ENCODE data around the gene BACH1. TPM values are rescaled to one million over a fixed set of nuclear protein-coding genes. Genes with fewer than 3 reads are reported as not detected.

BACH1 gene
- total RNA-seq, 1 experiment from 2014 or later = 65.2 TPM

DNA sequence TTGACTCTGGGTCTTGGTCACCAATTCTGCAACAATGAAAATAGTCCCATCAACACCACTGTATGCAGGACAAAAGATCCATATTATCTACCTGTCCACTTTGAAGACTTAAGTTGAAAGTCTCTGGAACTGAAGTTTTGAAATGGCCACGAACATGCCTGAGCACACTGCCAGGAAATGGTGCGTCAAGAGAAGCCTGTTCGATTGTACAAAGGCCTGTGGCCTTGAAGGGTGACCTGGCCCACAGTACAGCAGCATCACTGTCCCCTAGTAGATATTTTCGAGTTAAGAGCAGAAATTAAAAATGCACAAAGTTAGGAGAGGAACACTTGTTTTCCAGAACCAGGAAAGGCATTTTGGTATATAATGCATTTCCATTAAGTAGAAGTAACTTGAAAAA lies 78.5 kb downstream of the BACH1 start:
- ChIA-PET POLR2A (no interaction called here), CTCF (interaction anchor here (0.6 kb wide), 1 partner anchor 213 kb away, joined by 5 read pairs; no protein-coding TSS in a partner anchor)
- H3K9me3 ChIP-seq = peaks cover 6% of the 10 kb centered on the region; the same call in 1 of the 2 replicates
- Mint-ChIP-seq H3K27me3 (ENCODE audit: insufficient read depth, unreplicated experiment) (no peaks in the 10 kb centered on the region), H3K9me3 (ENCODE audit: unreplicated experiment) (peaks cover 15% of the 10 kb centered on the region), H3K27ac (ENCODE audit: unreplicated experiment) (no peak overlapping the region), H3K4me3 (ENCODE audit: unreplicated experiment) (no peak overlapping the region), H3K36me3 (ENCODE audit: insufficient read depth, unreplicated experiment) (peaks cover 8% of the 10 kb centered on the region), H3K4me1 (ENCODE audit: low read depth, unreplicated experiment) (peaks cover 10% of the 10 kb centered on the region)
- H3K27me3 ChIP-seq (replicated peaks; ENCODE audit: control insufficient read depth, insufficient read depth, low read length) = no peaks in the 10 kb centered on the region
- BruUV-seq (replicated peaks) = no TSS peak
- DNase-seq = no peak
- no peak overlapping the region for H3K4me3 ChIP-seq (ENCODE audit: low read depth, low read length)
- intact Hi-C loops (cut with micrococcal nuclease; ENCODE audit: unreplicated experiment) = no loop called here
- H3K36me3 ChIP-seq (ENCODE audit: control insufficient read depth, insufficient read depth, low read length) = no peaks in the 10 kb centered on the region
- H3K4me1 ChIP-seq = peaks cover 15% of the 10 kb centered on the region
- TF ChIP-seq, protein P1, sequence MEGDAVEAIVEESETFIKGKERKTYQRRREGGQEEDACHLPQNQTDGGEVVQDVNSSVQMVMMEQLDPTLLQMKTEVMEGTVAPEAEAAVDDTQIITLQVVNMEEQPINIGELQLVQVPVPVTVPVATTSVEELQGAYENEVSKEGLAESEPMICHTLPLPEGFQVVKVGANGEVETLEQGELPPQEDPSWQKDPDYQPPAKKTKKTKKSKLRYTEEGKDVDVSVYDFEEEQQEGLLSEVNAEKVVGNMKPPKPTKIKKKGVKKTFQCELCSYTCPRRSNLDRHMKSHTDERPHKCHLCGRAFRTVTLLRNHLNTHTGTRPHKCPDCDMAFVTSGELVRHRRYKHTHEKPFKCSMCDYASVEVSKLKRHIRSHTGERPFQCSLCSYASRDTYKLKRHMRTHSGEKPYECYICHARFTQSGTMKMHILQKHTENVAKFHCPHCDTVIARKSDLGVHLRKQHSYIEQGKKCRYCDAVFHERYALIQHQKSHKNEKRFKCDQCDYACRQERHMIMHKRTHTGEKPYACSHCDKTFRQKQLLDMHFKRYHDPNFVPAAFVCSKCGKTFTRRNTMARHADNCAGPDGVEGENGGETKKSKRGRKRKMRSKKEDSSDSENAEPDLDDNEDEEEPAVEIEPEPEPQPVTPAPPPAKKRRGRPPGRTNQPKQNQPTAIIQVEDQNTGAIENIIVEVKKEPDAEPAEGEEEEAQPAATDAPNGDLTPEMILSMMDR (IDR thresholded peaks at IDR 0.05; ENCODE audit: insufficient read depth in 1 of 2, low read depth in 1 of 2, low read length in 1 of 2, severe bottlenecking in 1 of 2, unreplicated experiment in 1 of 2) = no peak

DNA sequence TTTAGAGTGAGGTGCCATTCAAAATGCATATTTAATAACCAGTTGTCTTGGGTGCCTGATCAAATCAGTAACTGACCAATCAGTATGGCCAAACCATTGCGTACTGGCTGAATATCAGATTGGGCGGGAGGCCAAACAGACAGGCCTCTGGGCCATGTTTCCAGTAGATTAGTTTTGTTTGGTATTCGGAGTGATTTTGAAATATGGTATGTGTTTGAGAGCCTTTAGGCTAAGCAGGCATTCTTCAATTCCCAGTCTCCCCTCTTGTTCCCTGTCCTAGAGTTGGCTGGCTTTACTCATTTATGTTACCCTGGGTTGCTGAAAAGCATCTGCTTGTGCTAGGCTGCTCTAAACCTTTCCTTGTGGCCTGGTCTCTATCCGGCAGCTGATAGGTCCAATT lies 80.1 kb downstream of the BACH1 start:
- Mint-ChIP-seq H3K36me3 (ENCODE audit: insufficient read depth, unreplicated experiment) (peaks cover 9% of the 10 kb centered on the region), H3K27me3 (ENCODE audit: insufficient read depth, unreplicated experiment) (no peaks in the 10 kb centered on the region), H3K9me3 (ENCODE audit: unreplicated experiment) (peaks cover 15% of the 10 kb centered on the region), H3K4me3 (ENCODE audit: unreplicated experiment) (no peak overlapping the region), H3K4me1 (ENCODE audit: low read depth, unreplicated experiment) (peaks cover 15% of the 10 kb centered on the region), H3K27ac (ENCODE audit: unreplicated experiment) (peak overlapping the region; percentile 87)
- TF ChIP-seq, protein P1 (IDR thresholded peaks at IDR 0.05; ENCODE audit: insufficient read depth in 1 of 2, low read depth in 1 of 2, low read length in 1 of 2, severe bottlenecking in 1 of 2, unreplicated experiment in 1 of 2) = no peak
- DNase-seq = no peak
- H3K4me3 ChIP-seq (ENCODE audit: low read depth, low read length) = no peak overlapping the region
- no TSS peak for BruUV-seq (replicated peaks)
- no peaks in the 10 kb centered on the region for H3K27me3 ChIP-seq (replicated peaks; ENCODE audit: control insufficient read depth, insufficient read depth, low read length)
- H3K4me1 ChIP-seq = peaks cover 26% of the 10 kb centered on the region
- peaks cover 6% of the 10 kb centered on the region; the same call in 1 of the 2 replicates for H3K9me3 ChIP-seq
- H3K36me3 ChIP-seq (ENCODE audit: control insufficient read depth, insufficient read depth, low read length) = no peaks in the 10 kb centered on the region
- intact Hi-C loops (cut with micrococcal nuclease; ENCODE audit: unreplicated experiment) = no loop called here
- ChIA-PET CTCF (interaction anchor here (0.6 kb wide), 1 partner anchor 1709 kb away, joined by 3 read pairs; no protein-coding TSS in a partner anchor), POLR2A (no interaction called here)

DNA sequence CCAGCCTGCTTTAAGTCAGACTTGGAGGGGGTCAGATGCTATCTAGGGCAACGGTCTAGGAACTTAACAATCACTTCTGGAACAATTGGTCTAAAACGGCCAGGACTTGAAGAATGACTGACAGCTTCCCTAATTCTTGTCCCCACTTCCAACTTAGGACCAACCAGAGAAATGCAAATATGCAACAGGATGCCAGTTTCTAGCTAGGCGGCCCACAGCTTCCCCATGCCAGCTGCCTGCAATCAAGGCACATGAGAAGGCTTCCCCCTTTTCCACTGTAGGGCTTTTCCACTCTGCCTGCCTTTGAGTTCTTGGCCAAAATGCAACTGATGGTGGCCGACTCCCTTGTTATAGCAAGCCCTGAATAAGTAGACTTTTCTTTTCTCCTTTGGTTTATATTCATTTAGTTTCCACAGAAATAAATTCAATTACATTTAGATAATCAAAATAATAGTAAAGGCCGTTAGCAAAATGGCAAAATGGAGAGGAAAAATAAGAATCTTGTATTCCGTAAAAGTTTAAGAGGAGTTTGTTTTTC lies 80.9 kb downstream of the BACH1 start:
- Histone ChIP-seq H3K9me3 (peaks cover 6% of the 10 kb centered on the region; the same call in 1 of the 2 replicates), H3K27me3 (replicated peaks; ENCODE audit: control insufficient read depth, insufficient read depth, low read length) (no peaks in the 10 kb centered on the region), H3K4me1 (peaks cover 34% of the 10 kb centered on the region), H3K4me3 (ENCODE audit: low read depth, low read length) (no peak overlapping the region), H3K36me3 (ENCODE audit: control insufficient read depth, insufficient read depth, low read length) (no peaks in the 10 kb centered on the region)
- BruUV-seq (replicated peaks) = no TSS peak
- POLR2A ChIA-PET = no interaction called here
- DNase-seq = no peak
- Mint-ChIP-seq H3K36me3 (ENCODE audit: insufficient read depth, unreplicated experiment) (peaks cover 9% of the 10 kb centered on the region), H3K4me3 (ENCODE audit: unreplicated experiment) (no peak overlapping the region), H3K27ac (ENCODE audit: unreplicated experiment) (no peak overlapping the region), H3K27me3 (ENCODE audit: insufficient read depth, unreplicated experiment) (no peaks in the 10 kb centered on the region), H3K4me1 (ENCODE audit: low read depth, unreplicated experiment) (peaks cover 15% of the 10 kb centered on the region), H3K9me3 (ENCODE audit: unreplicated experiment) (peaks cover 15% of the 10 kb centered on the region)
- TF ChIP-seq, protein P1 (IDR thresholded peaks at IDR 0.05; ENCODE audit: insufficient read depth in 1 of 2, low read depth in 1 of 2, low read length in 1 of 2, severe bottlenecking in 1 of 2, unreplicated experiment in 1 of 2) = no peak
- intact Hi-C loops (cut with micrococcal nuclease; ENCODE audit: unreplicated experiment) = loop anchor here (5.0 kb wide), 2 partner anchors 43 to 63 kb away; no protein-coding TSS in a partner anchor
- CTCF ChIA-PET = interaction anchor here (0.6 kb wide), 1 partner anchor 1708 kb away, joined by 3 read pairs; no protein-coding TSS in a partner anchor
